A549 (cell line): ENCODE measurements around the gene CLDN7. TPM values are rescaled to one million over a fixed set of nuclear protein-coding genes. Genes with fewer than 3 reads are reported as not detected.

Experiments
- ATAC-seq, 2 experiments: fragments of 200-7000 bp in 1 of 2; fragments of >200 bp in 1 of 2; cut with Nextera tagmentation in 1 of 2; cut with Tn5 transposase in 1 of 2; 3 replicates each; pipeline versions ENCODE4 v1.8.0 to v1.9.1; 2018 to 2020; ENCODE audit warnings: mild to moderate bottlenecking in 1 of 2, moderate library complexity in 1 of 2
- CTCF ChIA-PET: fragments of 300-600 bp; sonication (Branson Sonifier 250); formaldehyde crosslinking; extraction: SDS; loops from one replicate; lab custom pipeline; 2021; ENCODE audit warnings: antibody characterized with exemption, inconsistent platforms; lab: Yijun Ruan, JAX
- POLR2A ChIA-PET: fragments of 350-600 bp; formaldehyde crosslinking; extraction: SDS; loops from one replicate; lab custom pipeline; 2021; ENCODE audit warnings: antibody characterized with exemption, inconsistent platforms; lab: Yijun Ruan, JAX
- DNase-seq, 2 experiments: peaks; one replicate each; pipeline versions ENCODE4 v3.0.0 to v3.0.0-alpha.2; 2011 to 2016; ENCODE audit warnings: low read depth in 1 of 2, low spot score in 1 of 2
- FAIRE-seq: peaks from 2 replicates; lab custom pipeline; 2011; peaks lifted over from hg19 to GRCh38; lab: Jason Lieb, UNC
- H3K27ac ChIP-seq, 2 experiments: fragments of >200 bp; sonication (Bioruptor Twin); formaldehyde crosslinking; 3 replicates each; pipeline ENCODE4 v1.5.1; 2016 to 2017
- H3K4me1 ChIP-seq: fragments of >200 bp; sonication (Bioruptor Twin); formaldehyde crosslinking; 3 replicates; pipeline ENCODE4 v1.6.1; 2016
- H3K4me2 ChIP-seq: fragments of >200 bp; sonication (Bioruptor Twin); formaldehyde crosslinking; 3 replicates; pipeline ENCODE4 v1.6.1; 2016
- H3K4me3 ChIP-seq: fragments of >200 bp; sonication (Bioruptor Twin); formaldehyde crosslinking; 3 replicates; pipeline ENCODE4 v1.5.1; 2016
- H3K9me3 ChIP-seq: fragments of >200 bp; sonication (Bioruptor Twin); formaldehyde crosslinking; 3 replicates; pipeline ENCODE4 v1.6.1; 2016
- BCL3 ChIP-seq: fragments of >200 bp; sonication (Bioruptor Twin); formaldehyde crosslinking; IDR thresholded peaks from 3 replicates; pipeline ENCODE4 v1.6.1; 2016
- CEBPB ChIP-seq, 2 experiments: fragments of >200 bp in 1 of 2; sonication (Bioruptor Twin) in 1 of 2; formaldehyde crosslinking in 1 of 2; IDR thresholded peaks; 2 replicates each; pipeline ENCODE4 v1.6.1; 2012 to 2016
- CHD2 ChIP-seq: fragments of 150-350 bp; IDR thresholded peaks from 2 replicates; pipeline ENCODE4 v1.6.1; 2014; ENCODE audit warnings: low read length; ENCODE audit not compliant: partially characterized antibody
- CHD4 ChIP-seq: fragments of 200-600 bp; sonication (generic); IDR thresholded peaks from 2 replicates; pipeline ENCODE4 v1.6.1; 2016; ENCODE audit warnings: antibody characterized with exemption, mild to moderate bottlenecking, borderline replicate concordance
- EHMT2 ChIP-seq: fragments of 200-600 bp; sonication (generic); IDR thresholded peaks from 2 replicates; pipeline ENCODE4 v1.6.1; 2016; ENCODE audit warnings: antibody characterized with exemption, low read depth, mild to moderate bottlenecking, moderate library complexity
- FOSB ChIP-seq: fragments of 250-450 bp; sonication (Bioruptor Pico); IDR thresholded peaks from 2 replicates; pipeline ENCODE4 v1.5.0; 2020; ENCODE audit warnings: mild to moderate bottlenecking, moderate library complexity
- FOSL2 ChIP-seq, 2 experiments: fragments of 450-650 bp in 1 of 2; fragments of >200 bp in 1 of 2; sonication (Bioruptor Twin) in 1 of 2; formaldehyde crosslinking; IDR thresholded peaks; 2 replicates each; pipeline versions ENCODE4 v1.5.0 to v1.6.1; 2016 to 2020; ENCODE audit warnings: mild to moderate bottlenecking in 1 of 2, moderate library complexity in 1 of 2
- HOXA7 ChIP-seq: fragments of 250-450 bp; sonication (Bioruptor Pico); IDR thresholded peaks from 2 replicates; pipeline ENCODE4 v1.5.0; 2020; ENCODE audit warnings: mild to moderate bottlenecking, moderate library complexity
- HOXB13 ChIP-seq: fragments of 250-450 bp; sonication (Bioruptor Pico); IDR thresholded peaks from 2 replicates; pipeline ENCODE4 v1.5.0; 2020; ENCODE audit warnings: low read depth, mild to moderate bottlenecking, moderate library complexity
- JUN ChIP-seq, 2 experiments: fragments of >200 bp; sonication (Bioruptor Twin); formaldehyde crosslinking; IDR thresholded peaks; 2 replicates in 1 of 2; 3 replicates in 1 of 2; pipeline ENCODE4 v1.6.1; 2016 to 2017
- MAX ChIP-seq: IDR thresholded peaks from 2 replicates; pipeline ENCODE4 v1.6.1; 2012
- MYC ChIP-seq: IDR thresholded peaks from 2 replicates; pipeline ENCODE4 v1.6.1; 2012; ENCODE audit warnings: mild to moderate bottlenecking, inconsistent platforms, low read length, improper control_type of control experiment, borderline replicate concordance
- NPAS2 ChIP-seq: fragments of 250-450 bp; sonication (Bioruptor Pico); IDR thresholded peaks from 2 replicates; pipeline ENCODE4 v1.8.0; 2022; ENCODE audit warnings: mild to moderate bottlenecking, moderate library complexity, borderline replicate concordance
- PHF8 ChIP-seq: fragments of 200-600 bp; sonication (generic); IDR thresholded peaks from 2 replicates; pipeline ENCODE4 v1.6.1; 2016; ENCODE audit warnings: low read depth, mild to moderate bottlenecking, antibody characterized with exemption, moderate library complexity, borderline replicate concordance
- POLR2A ChIP-seq: IDR thresholded peaks from 2 replicates; pipeline ENCODE4 v1.6.1; 2012; ENCODE audit warnings: mild to moderate bottlenecking, low read length
- RAD21 ChIP-seq, 2 experiments: fragments of >200 bp in 1 of 2; sonication (Bioruptor Twin) in 1 of 2; formaldehyde crosslinking in 1 of 2; IDR thresholded peaks in 1 of 2; conservative IDR thresholded peaks in 1 of 2; 2 replicates in 1 of 2; 3 replicates in 1 of 2; pipeline ENCODE4 v1.6.1; 2012 to 2018; ENCODE audit warnings: inconsistent platforms in 1 of 2
- TP53 ChIP-seq: fragments of 250-450 bp; sonication (Bioruptor Pico); IDR thresholded peaks from 2 replicates; pipeline ENCODE4 v1.5.0; 2021; ENCODE audit warnings: mild to moderate bottlenecking, moderate library complexity
- WGBS: methylation state at CpG from one replicate; pipeline ENCODE4 v1.1.6; 2017; ENCODE audit errors: missing lambda C conversion rate; 5-methylcytosine and 5-hydroxymethylcytosine counted together
- polyA plus RNA-seq, 4 experiments: library from polyadenylated mRNA; depleted of rRNA in 3 of 4; stranded (reverse); fragments of >200 nt; fragmentation: RNase III in 1 of 4; extraction: RNeasy Plus Mini Kit Qiagen cat#74134 plus additional on column Dnase treatment in 1 of 4; gene quantifications; 2 replicates in 3 of 4; 3 replicates in 1 of 4; pipeline ENCODE4 v1.2.3, GENCODE V29; 2011 to 2017
- TF ChIP-seq, protein P1 (sequence below): fragments of 250-450 bp; sonication (Bioruptor Pico); IDR thresholded peaks from 2 replicates; pipeline ENCODE4 v1.5.0; 2020; ENCODE audit warnings: low read depth, mild to moderate bottlenecking, moderate library complexity
- TF ChIP-seq, protein P2 (sequence below): fragments of 150-350 bp; IDR thresholded peaks from 2 replicates; pipeline ENCODE4 v1.6.1; 2014; ENCODE audit warnings: low read depth, mild to moderate bottlenecking, low read length
- TF ChIP-seq, protein P3 (sequence below): fragments of >200 bp; sonication (Bioruptor Twin); formaldehyde crosslinking; IDR thresholded peaks from 3 replicates; pipeline ENCODE4 v1.5.1; 2016
- TF ChIP-seq, protein P4 (sequence below): IDR thresholded peaks from 2 replicates; pipeline ENCODE4 v1.6.1; 2012

Gene CLDN7
- polyA plus RNA-seq, 2 of the 4 experiments (the other 2 are of a cell fraction), result 0.97 to 4.2 TPM

- peaks cover 52% of the 10 kb centered on the region for H3K4me1 ChIP-seq
- FAIRE-seq, result no peak
- H3K27ac ChIP-seq, result peak overlapping the region; percentile 98 to 100
- no peaks in the 10 kb centered on the region for H3K9me3 ChIP-seq
- H3K4me2 ChIP-seq, result peak overlapping the region; percentile 69
- POLR2A ChIA-PET, result interaction anchor here (0.6 to 6.9 kb wide), 5 partner anchors 14 to 192 kb away, joined by 3 to 63 read pairs (median 5); partner anchors contain the start of genes ACADVL, CTDNEP1, DLG4 and ELP5
- TF ChIP-seq RAD21 (conservative IDR thresholded peaks at IDR 0.05 in 1 of 2, IDR thresholded peaks at IDR 0.05 in 1 of 2), result no peak
- TF ChIP-seq CHD2, result peak; percentile 5
- no peak; the same call in 1 of the 2 replicates for TF ChIP-seq POLR2A
- peak; percentile 64; the same call in 1 of the 2 replicates for TF ChIP-seq PHF8
- TF ChIP-seq, protein P1, sequence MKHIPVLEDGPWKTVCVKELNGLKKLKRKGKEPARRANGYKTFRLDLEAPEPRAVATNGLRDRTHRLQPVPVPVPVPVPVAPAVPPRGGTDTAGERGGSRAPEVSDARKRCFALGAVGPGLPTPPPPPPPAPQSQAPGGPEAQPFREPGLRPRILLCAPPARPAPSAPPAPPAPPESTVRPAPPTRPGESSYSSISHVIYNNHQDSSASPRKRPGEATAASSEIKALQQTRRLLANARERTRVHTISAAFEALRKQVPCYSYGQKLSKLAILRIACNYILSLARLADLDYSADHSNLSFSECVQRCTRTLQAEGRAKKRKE, result no peak
- TF ChIP-seq, protein P2, sequence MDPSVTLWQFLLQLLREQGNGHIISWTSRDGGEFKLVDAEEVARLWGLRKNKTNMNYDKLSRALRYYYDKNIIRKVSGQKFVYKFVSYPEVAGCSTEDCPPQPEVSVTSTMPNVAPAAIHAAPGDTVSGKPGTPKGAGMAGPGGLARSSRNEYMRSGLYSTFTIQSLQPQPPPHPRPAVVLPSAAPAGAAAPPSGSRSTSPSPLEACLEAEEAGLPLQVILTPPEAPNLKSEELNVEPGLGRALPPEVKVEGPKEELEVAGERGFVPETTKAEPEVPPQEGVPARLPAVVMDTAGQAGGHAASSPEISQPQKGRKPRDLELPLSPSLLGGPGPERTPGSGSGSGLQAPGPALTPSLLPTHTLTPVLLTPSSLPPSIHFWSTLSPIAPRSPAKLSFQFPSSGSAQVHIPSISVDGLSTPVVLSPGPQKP, result no peak
- peak; percentile 71 for TF ChIP-seq MAX
- TF ChIP-seq, protein P3, sequence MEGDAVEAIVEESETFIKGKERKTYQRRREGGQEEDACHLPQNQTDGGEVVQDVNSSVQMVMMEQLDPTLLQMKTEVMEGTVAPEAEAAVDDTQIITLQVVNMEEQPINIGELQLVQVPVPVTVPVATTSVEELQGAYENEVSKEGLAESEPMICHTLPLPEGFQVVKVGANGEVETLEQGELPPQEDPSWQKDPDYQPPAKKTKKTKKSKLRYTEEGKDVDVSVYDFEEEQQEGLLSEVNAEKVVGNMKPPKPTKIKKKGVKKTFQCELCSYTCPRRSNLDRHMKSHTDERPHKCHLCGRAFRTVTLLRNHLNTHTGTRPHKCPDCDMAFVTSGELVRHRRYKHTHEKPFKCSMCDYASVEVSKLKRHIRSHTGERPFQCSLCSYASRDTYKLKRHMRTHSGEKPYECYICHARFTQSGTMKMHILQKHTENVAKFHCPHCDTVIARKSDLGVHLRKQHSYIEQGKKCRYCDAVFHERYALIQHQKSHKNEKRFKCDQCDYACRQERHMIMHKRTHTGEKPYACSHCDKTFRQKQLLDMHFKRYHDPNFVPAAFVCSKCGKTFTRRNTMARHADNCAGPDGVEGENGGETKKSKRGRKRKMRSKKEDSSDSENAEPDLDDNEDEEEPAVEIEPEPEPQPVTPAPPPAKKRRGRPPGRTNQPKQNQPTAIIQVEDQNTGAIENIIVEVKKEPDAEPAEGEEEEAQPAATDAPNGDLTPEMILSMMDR, result no peak
- TF ChIP-seq, protein P4, sequence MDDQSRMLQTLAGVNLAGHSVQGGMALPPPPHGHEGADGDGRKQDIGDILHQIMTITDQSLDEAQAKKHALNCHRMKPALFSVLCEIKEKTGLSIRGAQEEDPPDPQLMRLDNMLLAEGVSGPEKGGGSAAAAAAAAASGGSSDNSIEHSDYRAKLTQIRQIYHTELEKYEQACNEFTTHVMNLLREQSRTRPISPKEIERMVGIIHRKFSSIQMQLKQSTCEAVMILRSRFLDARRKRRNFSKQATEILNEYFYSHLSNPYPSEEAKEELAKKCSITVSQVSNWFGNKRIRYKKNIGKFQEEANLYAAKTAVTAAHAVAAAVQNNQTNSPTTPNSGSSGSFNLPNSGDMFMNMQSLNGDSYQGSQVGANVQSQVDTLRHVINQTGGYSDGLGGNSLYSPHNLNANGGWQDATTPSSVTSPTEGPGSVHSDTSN, result peak; percentile 81
- TF ChIP-seq HOXA7 (CRISPR knock-in tag), result no peak
- TF ChIP-seq EHMT2, result no peak
- TF ChIP-seq BCL3, result peak; percentile 81
- no peak for TF ChIP-seq HOXB13 (CRISPR knock-in tag)
- TF ChIP-seq MYC, result 0 out of 2 replicates have a peak, but pooled peaks have one; percentile 74
- TF ChIP-seq NPAS2 (CRISPR knock-in tag), result no peak
- TF ChIP-seq JUN (IDR thresholded peaks at IDR 0.05), result peak; percentile 39 to 92; a peak in 4 of 5 replicates
- TF ChIP-seq TP53 (CRISPR knock-in tag), result no peak
- TF ChIP-seq CHD4, result no peak
- no peak for TF ChIP-seq FOSB (CRISPR knock-in tag)
- no peak for TF ChIP-seq CEBPB (IDR thresholded peaks at IDR 0.05)
- no peak for TF ChIP-seq FOSL2 (IDR thresholded peaks at IDR 0.05)
- no peak for TF ChIP-seq FOSL2 (CRISPR knock-in tag; IDR thresholded peaks at IDR 0.05)
- TF ChIP-seq, all 56 proteins: peak for 7
- CTCF ChIA-PET, result interaction anchor here (1.1 to 17.3 kb wide), 5 partner anchors 16 to 192 kb away, joined by 3 to 169 read pairs (median 6); partner anchors contain the start of genes ACADVL and DLG4
- DNase-seq, result peak; percentile 78 to 83
- peak; percentile 2 to 13; a peak in 5 of 6 replicates for ATAC-seq
- 4% methylated on average over 5 of the region's 73 CpGs for WGBS
- peak overlapping the region; percentile 99 for H3K4me3 ChIP-seq
These were observed 24.4 kb downstream of the CLDN7 start for GRCh38 chr17:7237761-7238419.
